GM18505 (cell line): ENCODE results near the gene RNF10.
A peak's percentile ranks its signal among the peaks of the same experiment; 100 is the strongest.
"Not testable (repeated sequence)": the region's sequence is repeated elsewhere in the genome, so short reads cannot be mapped to it uniquely, and the experiment has no call there.

Experiments used
- ATAC-seq: cut with Tn5 transposase; IDR thresholded peaks from one replicate; pipeline ENCODE4 v1.9.1; 2021; ENCODE audit not compliant: unreplicated experiment
- POLR2A ChIP-seq: IDR thresholded peaks from 4 replicates; pipeline ENCODE4 v1.6.1; 2011; ENCODE audit warnings: borderline replicate concordance; ENCODE audit not compliant: insufficient read depth, insufficient read length; ENCODE audit errors: extremely low read depth

The RNF10 gene

DNA sequence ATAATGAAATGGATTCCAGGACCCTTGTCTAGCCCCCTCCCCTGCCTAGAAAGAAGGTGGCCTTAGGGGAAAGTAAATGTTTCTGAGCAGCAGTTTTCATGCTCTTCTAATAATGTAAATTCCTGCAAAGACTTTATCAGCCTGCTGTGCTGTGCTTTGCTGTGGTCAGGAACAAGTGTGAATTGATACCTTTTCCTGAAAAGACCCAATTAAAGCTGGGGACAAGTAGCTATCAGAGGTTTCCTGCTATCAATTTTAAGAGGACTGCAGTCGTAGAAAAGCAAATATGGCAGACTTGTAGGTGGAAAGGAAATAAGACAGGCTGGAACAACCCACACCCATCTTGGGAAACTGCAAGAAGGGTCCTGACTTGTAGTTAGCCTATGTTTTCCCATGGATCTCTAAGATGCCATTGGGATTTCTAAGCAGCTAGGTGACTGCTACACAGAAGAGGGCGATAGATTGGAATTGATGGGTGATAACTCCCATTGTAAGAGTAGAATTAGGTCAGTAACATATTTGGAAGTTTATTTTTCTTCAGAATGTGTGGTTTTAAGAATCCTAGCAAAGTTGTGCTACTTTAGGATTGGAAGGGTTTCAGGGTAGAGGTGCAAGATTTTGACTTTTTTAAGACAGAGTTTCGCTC is 35.2 kb upstream of the RNF10 start:
- no peak for ATAC-seq
- no peak for TF ChIP-seq POLR2A

- no peak for TF ChIP-seq POLR2A
- no peak for ATAC-seq
Observed at GRCh38 chr12:120500581-120500980, 33.6 kb upstream of the RNF10 start.

GRCh38 chr12:120504587-120504986 is 29.6 kb upstream of the RNF10 start:
- ATAC-seq: no peak
- TF ChIP-seq POLR2A: no peak

- TF ChIP-seq POLR2A: no peak
- ATAC-seq: no peak
Observed at GRCh38 chr12:120508537-120508936, 25.6 kb upstream of the RNF10 start.

DNA sequence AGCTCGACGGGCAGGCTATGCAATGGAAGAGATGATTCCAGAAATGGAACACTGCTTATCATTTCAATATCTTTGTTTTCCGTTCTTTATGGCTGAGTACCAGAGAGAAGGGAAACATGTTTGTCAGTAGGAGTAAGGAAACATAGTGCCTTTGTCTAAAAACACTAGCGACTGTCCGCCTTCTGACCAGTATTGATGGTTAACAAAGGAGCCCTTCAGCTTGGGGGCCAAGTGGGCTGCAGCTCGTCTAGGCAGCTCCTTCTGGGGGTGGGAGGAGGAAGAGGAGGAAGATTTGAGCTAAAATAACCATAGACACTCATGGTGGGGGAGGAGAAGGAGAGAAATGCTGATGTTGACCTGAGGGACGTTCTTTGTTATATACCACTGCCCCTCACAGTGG is 20.2 kb upstream of the RNF10 start:
- no peak for TF ChIP-seq POLR2A
- no peak for ATAC-seq

GRCh38 chr12:120515496-120515895 is 18.7 kb upstream of the RNF10 start:
- no peak for TF ChIP-seq POLR2A
- no peak for ATAC-seq

- not testable (repeated sequence) for ATAC-seq
Observed at GRCh38 chr12:120519324-120519723, 14.8 kb upstream of the RNF10 start.

GRCh38 chr12:120522568-120522967 is 11.6 kb upstream of the RNF10 start:
- no peak for ATAC-seq
- no peak for TF ChIP-seq POLR2A

GRCh38 chr12:120528861-120529525 is 5.2 kb upstream of the RNF10 start, which contains the start of gene COQ5:
TSS of gene COQ5 (minus strand) at chr12:120529158. CDS start at chr12:120529141, 17 bp downstream.
- peak; percentile 66 for ATAC-seq
- TF ChIP-seq POLR2A: peak; percentile 88

- TF ChIP-seq POLR2A: peak; percentile 16
- no peak for ATAC-seq
Observed at GRCh38 chr12:120529641-120530417, 4.3 kb upstream of the RNF10 start.

DNA sequence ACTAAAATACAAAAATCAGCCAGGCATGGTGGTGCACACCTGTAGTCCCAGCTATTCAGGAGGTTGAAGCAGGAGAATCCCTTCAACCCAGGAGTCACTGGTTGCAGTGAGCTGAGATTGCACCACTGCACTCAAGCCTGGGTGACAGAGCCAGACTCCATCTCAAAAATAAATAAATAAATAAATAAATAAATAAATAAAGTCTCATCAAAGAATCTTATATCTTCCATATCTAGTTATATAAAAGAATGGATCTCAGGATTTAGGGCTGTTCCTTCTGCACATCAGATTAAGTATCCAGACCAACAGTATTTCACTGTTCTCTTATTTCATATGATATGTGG is 3.8 kb upstream of the RNF10 start:
- ATAC-seq: not testable (repeated sequence)

DNA sequence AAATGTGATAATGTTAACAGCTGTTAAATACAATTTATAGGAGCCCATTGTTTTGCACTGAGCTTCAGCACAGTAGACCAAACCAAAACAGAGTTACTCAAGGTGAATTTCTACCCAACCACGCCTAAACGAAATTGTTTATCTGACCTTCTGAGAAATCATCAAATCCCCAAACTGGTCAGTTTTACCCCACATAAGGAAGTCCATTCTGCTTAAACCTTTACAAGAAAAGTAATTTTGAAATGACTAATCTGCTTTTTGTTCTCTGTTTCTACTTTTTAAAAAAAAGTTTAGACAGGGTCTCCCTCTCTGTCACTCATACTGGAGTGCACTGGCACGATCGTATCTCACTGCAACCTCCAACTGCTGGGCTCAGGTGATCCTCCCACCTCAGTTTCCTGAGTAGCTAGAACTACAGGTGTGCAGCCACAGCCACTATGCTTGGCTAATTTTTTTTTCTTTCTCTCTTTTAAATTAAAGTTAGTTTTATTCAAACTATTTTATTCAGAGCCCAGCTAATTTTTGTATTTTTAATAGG is 1.4 kb upstream of the RNF10 start:
- TF ChIP-seq POLR2A: no peak
- no peak for ATAC-seq

- TF ChIP-seq POLR2A: no peak
- peak; percentile 32 for ATAC-seq
Observed at GRCh38 chr12:120534703-120535655, 823 bp downstream of the RNF10 start.
